ENCODE results near the gene SYT13.

The SYT13 gene, protein sequence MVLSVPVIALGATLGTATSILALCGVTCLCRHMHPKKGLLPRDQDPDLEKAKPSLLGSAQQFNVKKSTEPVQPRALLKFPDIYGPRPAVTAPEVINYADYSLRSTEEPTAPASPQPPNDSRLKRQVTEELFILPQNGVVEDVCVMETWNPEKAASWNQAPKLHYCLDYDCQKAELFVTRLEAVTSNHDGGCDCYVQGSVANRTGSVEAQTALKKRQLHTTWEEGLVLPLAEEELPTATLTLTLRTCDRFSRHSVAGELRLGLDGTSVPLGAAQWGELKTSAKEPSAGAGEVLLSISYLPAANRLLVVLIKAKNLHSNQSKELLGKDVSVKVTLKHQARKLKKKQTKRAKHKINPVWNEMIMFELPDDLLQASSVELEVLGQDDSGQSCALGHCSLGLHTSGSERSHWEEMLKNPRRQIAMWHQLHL

DNA sequence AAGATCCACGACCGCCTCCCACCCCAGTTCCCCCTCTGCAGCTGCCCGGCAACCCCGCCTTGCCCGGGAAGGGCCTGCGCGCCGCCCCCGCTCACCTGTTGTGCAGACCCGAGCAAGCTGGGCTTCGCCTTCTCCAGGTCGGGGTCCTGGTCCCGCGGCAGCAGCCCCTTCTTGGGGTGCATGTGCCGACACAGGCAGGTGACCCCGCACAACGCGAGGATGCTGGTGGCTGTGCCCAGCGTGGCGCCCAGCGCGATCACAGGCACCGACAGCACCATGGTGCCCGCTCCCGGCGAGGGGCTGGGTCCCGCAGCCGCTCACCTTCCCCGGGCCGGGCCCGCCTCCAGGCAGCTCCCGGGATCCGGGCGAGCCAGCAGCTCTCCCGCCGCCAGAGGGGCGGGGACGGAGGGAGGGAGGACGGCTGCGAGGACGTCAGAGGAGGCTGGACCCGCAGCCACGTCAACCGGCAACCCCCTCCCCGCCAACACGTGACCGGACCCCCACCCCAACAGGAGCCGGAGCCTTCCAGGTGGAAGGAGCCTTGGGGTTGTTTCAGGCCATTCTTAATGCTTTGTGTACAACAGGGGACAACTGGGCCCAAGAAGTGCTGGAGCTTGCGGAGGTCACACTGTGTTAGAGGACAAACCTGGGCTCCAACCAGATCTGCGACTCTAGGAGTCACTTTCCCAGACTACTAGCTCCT lies at the start of gene SYT13:
Gene SYT13, minus strand, starts transcription at position 412 of the 703 bp plus-strand sequence. Its CDS starts 134 bp downstream, at position 278.
- no peak for DNase-seq

DNA sequence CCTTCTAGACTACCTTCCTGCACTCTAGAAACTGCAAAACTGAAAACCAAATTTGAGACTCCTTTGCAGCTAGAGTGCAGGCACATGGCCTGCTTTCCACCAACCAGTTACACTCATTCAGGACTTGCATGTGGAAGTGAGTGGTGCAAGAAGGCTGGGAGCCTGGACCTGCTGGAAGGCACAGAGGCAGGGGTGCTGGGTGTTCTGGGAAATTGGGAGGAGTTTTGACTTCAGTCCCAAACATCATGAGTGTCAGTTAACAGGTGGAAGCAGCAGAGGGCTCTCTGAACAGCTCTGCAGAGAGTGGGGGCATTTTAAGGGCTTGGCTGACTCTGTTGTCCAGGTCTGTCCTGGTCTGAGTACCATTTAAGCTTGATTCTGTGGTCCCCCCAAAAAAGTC lies 49.3 kb upstream of the SYT13 start:
- DNase-seq, result no peak

DNA sequence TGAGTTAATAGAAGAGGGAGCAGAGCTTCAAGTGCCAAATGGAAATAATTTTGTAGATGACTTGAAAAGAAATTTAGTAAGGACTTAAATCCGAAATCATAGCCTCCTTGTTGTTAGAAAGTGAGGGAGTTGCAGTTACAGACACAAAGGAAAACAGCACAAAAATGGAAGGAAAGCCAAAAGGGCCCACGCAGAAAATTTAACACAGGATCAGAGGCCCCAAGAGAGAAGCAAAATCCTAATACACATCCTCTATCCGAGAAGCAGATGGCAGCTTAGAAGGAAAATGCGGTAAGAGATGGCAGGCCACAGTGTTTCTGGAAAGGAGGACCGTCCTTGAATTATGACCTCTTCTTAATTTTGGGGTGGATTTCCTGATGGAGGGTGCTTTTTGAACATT lies 48.7 kb upstream of the SYT13 start:
- no peak for DNase-seq

DNA sequence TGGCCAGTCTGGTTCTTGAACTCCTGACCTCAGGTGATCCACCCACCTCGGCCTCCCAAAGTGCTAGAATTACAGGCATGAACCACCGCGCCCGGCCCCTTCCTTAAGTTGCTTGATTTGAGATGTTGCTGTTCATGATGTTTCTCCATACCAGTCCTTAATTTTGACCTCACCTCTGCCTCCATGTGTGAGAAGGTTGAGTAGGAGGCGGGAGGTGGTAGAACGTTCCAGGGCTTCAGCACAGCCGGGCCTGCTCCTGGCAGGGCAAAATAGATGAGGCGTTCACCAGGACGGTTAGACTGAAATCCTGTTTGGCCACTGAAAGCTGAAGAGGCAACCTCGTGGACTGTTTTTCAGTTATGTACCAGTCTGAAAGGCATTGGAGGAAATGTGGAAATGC lies 48.3 kb upstream of the SYT13 start:
- DNase-seq, result no peak

DNA sequence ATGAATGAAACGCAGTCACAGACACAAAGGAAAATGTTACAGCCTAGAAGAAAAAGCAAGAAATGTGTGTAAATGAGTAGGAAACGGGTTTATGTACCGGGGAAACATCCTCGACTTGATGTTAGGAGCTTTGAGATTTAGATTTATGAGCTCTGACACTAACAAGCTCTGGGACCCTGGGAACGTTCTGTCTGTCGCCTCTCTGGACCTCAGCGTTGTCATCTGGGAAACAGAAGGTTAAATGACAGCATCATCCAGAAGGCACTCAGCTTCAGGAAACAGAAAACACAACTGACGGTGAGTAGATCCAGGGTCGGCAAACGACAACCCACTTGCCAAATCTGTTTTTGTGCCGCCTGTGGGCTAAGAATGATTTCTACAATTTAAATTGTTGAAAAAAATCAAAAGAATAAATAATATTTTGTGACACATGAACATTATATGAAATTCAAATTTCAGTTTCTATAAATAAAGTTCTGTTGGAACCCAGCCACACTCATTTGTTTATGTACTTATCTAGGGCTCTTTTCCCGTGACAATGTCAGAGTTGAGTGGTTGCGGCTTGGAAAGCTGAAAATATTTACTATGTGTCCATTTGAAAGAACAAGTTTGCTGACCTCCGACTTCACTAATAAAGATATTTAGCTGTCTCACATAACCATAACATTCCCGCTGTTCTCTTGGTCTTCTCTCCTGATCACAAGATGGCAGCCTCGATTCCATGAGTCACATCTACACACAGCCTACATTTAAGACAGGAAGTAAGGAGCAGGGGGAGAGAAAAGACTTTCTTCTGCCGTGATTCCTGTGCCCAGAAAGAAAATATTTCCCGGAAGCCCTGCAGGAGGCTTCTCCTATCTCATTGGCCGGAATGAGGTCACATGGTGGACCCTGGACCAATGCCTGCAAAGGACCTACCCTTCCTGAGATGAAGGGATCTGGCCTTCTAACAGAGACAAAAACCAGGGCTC lies 47.1 kb upstream of the SYT13 start:
- peak; percentile 18 for DNase-seq

DNA sequence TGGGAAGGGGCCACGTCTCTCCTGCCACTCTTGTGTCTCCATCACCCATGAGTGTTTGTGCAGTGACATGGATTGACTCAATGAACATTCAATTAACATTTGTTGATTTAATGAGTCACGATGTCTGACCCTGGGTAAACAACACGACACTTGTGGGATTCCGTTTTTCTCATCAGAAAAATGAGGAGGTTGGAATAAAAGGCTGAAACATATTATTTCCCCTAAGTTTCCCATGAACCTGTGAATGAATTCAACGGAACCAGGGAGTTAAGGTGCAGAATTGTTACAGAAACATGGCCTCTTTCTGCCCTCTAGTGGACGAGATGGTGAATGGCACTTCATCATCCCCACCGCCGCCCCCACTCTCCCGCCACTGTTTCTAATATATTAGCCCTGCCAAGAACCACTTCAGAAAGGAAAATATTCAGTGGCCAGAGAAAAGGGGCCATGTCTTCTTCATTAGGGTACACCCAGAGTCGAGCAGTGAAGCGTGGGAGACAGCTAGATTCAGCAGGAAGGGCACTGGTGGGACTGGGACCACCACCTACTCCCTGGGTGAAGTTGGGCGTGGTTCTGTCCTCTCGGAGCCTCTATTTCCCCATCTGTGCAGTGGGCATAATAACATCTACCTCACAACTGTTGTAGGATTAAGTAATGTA lies 46.3 kb upstream of the SYT13 start:
- DNase-seq, result peak; percentile 38

DNA sequence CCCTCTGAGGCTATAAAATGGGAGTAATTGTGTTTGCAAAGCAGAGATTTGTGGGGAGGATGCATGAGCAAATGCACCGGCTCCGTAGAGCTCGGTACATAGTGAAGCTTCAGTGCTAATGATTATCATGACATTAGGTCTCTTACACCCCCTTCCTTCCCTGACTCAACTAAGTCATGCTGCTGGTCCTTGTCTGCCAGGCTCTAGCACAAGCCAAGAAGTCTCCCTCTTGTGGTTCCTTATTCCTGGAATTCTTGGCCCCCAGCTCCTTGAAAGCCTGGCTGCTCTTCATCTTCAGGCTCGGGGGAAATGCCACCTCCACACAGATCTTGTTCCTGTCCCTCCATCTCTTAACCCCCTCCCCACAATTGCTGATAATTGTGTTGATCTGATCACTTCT lies 45.7 kb upstream of the SYT13 start:
- no peak for DNase-seq

DNA sequence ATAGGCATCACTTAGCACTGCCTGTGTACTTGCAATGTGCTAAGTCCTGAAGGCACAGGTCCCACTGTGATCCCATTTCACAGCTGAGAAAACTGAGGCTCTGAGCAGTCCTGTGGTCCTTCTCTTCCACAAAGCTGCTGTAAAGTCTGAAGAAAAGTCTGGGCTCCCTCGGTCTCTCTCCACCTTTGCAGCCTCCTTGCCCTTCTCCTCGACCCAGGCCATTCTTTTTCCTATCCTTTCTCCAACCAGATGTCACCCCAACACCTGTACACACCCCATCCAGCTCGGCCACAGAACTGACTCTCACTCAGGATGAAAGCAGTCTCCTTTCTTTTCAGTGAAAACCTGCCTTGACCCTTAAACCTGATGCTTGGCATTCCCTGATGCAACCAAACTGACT lies 42.6 kb upstream of the SYT13 start:
- no peak for DNase-seq

DNA sequence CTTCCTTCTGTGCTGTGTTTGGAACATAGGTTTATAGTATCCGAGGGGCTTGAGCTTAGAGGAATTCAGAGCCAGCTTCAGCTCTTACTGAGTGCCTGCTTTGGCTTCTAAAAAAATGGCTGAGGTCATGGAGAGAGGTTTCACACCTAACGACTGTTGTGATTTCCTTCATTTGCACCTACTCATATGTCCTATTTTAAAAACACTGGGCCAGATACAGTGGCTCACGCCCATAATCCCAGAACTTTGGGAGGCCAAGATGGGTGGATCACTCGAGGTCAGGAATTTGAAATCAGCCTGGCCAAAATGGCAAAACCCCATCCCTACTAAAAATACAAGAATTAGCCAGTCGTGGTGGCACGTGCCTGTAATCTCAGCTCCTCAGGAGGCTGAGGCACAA lies 38.3 kb upstream of the SYT13 start:
- DNase-seq, result no peak

DNA sequence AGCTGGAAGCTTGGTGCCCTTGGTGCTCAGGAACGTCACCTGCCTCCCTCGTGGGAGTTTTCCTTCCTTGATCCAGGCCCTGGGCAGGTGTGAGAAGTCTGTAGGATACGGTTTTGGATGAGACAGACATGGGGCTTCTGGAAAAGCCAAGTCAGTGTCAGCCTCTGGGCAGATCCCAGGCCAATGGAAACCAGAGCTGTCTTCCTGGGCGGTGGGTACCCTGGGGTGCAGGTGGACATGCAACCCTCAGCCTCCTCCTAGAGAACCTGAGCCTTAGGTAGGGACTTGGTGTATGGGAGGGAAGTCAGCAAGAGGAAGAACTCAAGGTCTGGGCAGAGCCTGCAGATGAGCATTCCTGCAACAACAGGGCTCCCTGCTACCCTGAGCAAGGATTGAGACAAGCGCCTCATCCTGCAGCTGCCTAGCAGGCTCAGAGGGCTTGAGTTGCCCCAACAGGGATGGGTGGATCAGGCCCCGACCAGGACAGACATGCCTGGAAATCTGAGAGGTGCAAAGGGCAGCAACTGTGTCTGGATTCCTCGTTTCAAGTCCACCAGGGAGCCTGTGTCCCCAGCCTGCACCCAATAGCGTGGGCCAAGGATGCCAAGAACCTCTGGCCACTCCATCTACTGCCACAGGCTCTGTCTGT lies 37.6 kb upstream of the SYT13 start:
- no peak for DNase-seq

DNA sequence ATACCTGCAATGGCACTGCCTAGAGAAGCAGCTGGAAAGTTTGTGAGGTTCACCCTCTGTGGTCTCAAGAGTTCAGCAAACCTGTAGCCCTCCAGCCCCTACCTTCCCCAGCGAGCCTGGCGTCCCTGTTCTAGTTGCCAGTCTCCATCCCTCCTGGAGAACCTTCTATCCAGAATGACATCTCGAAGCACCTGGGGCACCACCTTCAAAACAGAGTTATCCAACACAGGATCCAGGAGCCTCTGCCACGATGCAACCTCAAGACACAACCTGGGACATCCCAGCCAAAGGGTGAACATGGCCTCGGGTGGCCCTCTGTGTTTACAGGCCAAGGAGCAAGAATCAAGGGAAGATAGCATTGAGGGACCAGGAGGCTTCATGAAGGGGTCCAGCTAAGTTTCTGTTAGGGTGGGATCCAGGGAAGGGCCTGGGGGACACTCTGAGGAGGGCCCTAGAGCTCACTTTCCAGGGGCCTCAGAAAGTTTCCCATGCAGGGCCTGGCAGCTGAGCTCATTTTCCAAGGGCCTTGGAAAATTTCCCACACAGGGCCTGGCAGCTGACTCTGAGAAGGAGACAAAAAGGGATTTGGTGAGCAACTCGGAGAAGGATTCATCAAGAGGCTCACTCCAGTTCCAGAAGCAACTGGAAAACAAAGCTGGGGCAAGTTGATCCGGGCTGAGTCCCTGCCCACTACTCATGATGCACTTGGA lies 36.9 kb upstream of the SYT13 start:
- DNase-seq, result no peak

DNA sequence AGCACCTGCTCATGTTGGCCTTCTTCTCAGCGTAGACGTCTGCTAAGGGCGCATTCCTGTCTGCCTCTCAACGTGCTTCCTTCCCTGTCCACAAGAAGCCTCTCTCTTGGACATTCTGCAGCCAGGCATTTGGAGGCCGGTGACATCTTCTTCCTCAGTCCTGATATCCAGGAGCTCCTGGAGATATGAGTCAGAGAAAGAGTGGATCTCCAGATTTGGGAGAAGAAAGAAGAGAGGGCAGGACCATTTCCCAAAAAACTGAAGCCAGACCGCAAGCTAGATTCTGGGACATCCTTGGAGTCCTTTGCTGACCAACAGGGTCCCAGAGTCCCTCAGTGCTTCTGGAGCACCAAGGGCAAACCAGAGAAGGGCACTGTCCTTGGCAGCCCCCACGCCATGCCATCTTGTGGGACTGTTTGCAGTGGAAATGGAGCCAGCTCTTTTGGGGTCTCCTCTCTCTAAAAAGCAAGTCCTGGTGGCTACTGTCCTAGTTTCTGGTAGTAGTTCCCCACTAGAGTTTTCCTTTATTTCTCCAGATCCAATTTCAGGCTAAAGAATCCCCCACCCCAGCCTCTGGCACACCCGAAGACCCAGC lies 36.1 kb upstream of the SYT13 start:
- DNase-seq, result no peak

DNA sequence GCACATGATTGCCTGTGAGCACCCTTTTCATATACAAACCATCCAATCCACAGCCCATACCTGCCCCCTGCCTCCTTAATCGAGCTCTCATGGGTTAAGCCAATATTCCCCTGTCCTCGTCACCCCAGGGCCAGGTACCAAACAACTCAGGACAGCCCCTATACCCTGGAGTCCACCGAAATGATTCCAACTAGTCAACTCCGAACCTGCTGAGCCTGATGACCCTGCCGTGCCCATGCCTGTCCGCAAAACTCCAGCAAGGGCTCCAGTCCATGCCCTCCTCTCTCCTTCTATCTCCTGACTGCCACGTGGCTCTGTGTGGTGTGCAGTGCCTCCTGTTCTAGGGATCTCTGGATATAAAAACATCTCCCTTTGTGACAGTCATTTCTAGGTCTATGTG lies 35.5 kb upstream of the SYT13 start:
- no peak for DNase-seq

DNA sequence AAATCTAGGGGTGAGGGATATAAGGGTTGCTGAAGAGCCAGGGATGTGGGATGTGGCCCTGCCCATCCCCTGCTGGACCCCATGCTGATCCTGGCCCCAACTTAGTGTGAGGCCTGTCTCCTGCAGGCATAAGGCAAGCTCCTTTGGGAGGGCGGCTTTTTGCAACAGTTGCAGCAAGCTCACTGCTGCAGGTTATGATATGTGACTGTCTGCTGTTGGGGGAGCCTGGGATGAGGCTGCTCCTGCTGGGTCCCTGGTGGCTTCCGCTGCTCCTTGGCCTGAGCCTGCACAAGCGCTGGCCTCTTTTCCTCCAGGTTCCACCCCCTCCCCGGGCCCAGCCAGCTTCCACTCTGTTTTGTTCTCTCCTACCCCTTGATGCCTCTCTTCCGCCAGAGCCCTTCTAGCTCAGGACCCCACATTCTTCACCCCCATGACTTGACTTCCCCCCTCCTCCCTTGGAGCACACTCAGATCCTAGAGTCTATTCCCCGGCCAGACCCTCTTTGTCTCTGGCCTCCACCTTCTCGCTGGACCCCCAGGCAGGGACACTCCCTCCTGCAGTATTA lies 35.0 kb upstream of the SYT13 start:
- DNase-seq, result no peak

DNA sequence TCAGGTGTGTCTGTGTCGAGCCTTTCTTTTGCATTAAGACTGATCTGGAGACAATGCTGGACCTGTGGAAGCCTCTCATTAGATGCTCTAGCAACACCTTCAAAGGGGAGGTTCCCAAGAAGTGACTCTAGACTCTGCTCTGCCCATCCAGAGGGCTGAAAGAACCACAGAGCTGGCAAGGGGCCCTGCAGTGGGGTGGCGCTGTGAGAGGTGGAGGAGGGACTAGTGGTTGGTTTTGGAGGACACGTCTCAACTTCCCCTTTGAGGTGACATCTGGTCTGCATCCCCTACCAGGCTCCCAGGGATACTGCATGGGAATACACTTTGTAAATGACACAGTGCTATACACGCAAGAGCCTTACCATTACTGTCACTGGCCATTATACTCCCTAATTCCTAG lies 34.2 kb upstream of the SYT13 start:
- no peak for DNase-seq

DNA sequence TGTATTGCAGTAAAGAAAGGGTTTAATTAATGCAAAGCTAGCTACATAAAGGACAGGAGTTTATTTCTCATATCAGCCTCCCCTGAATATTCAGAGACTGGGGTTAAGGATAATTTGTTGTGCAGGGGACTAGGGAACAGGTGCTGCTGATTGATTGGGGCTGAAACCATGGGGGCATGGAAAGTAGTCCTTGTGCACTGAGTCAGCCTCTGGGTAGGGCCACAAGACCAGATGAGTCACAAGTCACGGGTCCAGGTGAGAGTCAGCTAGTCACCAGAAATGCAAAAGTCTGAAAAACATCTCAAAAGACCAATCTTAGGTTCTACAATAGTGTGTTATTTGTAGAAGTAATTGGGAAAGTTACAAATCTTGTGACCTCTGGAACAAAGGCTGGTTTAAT lies 32.9 kb upstream of the SYT13 start:
- DNase-seq, result no peak

DNA sequence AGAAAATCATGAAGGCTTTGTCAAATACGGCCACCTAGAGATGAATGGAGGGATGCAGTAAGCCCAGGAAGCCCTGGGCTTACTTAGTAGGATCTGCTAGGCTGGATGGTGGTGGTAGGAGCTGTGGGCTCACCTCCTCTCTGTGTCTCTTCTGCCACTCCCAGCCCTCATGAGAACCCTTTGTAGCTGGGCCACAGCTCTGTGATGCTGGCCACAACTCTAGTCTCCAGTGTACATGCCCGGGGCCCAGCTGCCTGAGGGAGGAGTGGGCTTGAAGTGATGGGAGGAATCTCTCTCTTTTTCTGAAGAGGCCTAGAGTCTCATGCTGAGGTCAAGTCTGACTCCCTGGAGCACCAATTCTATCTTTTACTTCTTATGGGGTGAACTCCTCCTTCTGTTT lies 32.4 kb upstream of the SYT13 start:
- DNase-seq, result no peak

DNA sequence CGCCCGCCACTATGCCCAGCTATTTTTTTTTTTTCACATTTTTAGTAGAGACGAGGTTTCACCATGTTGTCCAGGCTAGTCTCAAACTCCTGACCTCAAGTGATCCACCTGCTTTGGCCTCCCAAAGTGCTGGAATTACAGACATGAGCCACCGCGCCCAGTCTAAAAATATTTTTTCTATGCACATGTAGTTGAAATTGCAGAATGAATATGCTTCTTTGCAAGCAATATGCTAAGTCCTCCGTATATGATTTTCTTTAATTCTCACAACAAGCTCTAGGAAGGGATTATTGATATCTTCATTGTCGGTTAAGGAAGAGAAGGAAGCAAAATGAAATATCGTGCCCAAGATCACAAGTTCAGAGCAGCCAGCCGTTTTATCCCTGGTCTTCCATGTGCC lies 30.1 kb upstream of the SYT13 start:
- no peak for DNase-seq

DNA sequence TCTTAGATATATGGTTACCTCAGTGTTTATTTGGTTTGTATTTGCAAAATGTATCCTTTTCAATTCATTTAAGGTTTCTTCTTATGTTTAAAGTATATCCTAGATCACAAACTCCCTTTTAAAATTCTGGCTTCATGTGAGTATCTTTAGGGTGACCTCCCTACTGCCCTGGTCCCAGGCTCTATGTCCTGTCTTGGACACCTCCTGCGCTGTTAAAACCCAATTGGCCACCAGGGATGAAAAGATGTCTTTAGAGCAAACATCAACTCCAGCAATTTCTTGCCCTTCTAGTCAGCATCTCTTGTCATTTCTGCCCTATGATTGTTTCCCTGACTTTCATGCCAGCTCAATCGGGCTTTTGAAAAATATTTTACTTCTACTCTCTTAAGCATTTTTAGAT lies 28.8 kb upstream of the SYT13 start:
- DNase-seq, result no peak

DNA sequence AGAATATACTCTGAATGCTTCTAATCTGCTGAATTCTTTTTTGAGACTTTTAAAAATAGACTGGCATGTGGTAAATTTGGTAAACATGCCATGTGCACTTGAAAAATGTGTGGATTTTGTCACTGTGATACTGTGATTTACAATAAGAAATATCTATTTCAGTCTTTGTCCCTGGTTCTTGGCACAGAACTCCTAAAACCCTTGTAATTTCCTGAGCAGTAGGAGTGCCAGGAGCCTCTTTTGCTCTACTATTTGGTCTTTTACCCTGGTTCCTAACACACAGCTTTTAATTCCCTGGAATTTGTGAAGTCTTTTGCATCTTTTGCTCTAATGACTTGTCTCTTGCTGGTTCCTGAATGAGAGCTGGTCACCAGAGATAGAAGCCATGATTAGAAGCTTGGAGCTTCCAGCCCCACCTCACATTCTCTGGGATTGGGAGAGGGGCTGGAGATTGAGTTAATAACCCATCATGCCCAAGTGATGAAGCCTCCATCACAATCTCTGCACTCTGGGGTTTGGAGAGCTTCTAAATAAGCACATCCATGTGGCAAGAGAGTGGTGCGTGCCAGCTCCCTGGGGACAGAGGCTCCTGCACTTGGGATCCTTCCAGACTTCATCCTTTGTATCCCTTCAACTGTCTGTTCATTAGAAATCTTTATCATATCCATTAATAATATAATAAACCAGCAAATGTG lies 27.2 kb upstream of the SYT13 start:
- no peak for DNase-seq

Measured in NCI-H1694 (cell line).